ENCODE measurements around the gene SLC16A9. TPM values are rescaled to one million over a fixed set of nuclear protein-coding genes. Genes with fewer than 3 reads are reported as not detected.

Gene SLC16A9
- total and polyA plus RNA-seq, 7 donors = 0.36 to 8.4 (median 3.0) TPM; not detected in 1

DNA sequence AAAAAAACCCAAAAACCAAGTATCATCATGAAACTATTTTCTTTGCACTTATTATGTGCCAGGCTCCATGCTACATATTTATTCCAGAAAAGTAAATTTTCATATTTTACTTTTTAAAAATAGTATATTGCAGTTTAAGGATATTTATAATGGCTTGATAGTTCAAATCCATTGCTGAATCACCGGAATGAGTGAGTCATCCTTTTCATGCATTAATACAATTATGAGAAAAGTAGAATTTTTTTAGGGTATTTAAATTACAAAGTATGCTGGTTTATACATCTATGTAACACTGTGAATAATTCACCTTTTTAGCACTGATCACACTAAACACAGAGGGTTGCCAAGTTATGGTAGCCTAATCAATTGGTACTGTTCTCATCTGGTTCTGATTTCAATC is 54.3 kb downstream of the SLC16A9 start:
- Histone ChIP-seq H3K36me3 (no peaks in the 10 kb centered on the region), H3K9me3 (no peaks in the 10 kb centered on the region), H3K27ac (no peak overlapping the region), H3K4me3 (no peak overlapping the region), H3K27me3 (no peaks in the 10 kb centered on the region), H3K4me1 (no peaks in the 10 kb centered on the region)
- WGBS, 2 donors = 94 to 97% methylated on average over 1 of the region's 1 CpG
- TF ChIP-seq EP300 (IDR thresholded peaks at IDR 0.05) = no peak
- no peak for TF ChIP-seq POLR2A (IDR thresholded peaks at IDR 0.05)
- TF ChIP-seq POLR2AphosphoS5 (IDR thresholded peaks at IDR 0.05) = no peak
- TF ChIP-seq, protein P1, sequence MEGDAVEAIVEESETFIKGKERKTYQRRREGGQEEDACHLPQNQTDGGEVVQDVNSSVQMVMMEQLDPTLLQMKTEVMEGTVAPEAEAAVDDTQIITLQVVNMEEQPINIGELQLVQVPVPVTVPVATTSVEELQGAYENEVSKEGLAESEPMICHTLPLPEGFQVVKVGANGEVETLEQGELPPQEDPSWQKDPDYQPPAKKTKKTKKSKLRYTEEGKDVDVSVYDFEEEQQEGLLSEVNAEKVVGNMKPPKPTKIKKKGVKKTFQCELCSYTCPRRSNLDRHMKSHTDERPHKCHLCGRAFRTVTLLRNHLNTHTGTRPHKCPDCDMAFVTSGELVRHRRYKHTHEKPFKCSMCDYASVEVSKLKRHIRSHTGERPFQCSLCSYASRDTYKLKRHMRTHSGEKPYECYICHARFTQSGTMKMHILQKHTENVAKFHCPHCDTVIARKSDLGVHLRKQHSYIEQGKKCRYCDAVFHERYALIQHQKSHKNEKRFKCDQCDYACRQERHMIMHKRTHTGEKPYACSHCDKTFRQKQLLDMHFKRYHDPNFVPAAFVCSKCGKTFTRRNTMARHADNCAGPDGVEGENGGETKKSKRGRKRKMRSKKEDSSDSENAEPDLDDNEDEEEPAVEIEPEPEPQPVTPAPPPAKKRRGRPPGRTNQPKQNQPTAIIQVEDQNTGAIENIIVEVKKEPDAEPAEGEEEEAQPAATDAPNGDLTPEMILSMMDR (IDR thresholded peaks at IDR 0.05) = no peak
- no peak for DNase-seq
- intact Hi-C loops (cut with DNase I) = no loop called here

DNA sequence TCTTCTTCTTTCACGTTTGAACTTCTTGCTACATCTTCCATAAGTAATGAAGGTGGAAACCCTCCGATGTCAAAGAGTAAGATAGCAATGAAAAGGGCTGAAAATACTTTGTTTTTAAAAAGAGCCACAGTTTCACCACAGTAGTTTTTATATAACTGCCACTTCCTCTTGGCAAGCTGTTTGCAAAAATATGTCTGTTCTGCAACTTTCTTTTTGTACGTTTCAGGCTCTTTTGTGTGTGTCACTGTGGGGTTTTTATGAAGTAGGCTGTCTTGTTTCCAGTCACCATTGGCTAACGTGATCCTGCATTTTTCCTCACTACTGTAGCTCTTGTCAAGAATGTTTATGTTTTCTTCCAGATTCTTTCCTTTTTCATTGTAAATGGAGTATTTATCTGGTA is 55.6 kb downstream of the SLC16A9 start:
- no peaks in the 10 kb centered on the region for H3K27me3 ChIP-seq
- WGBS, 2 donors = 30 to 62% methylated on average over 4 of the region's 4 CpGs
- no peaks in the 10 kb centered on the region for H3K4me1 ChIP-seq
- no peak overlapping the region for H3K4me3 ChIP-seq
- intact Hi-C loops (cut with DNase I) = no loop called here
- DNase-seq = no peak
- no peaks in the 10 kb centered on the region for H3K36me3 ChIP-seq
- no peak overlapping the region for H3K27ac ChIP-seq
- no peaks in the 10 kb centered on the region for H3K9me3 ChIP-seq
- TF ChIP-seq, protein P1 (IDR thresholded peaks at IDR 0.05) = no peak
- TF ChIP-seq POLR2A (IDR thresholded peaks at IDR 0.05) (no peak), EP300 (IDR thresholded peaks at IDR 0.05) (no peak), POLR2AphosphoS5 (IDR thresholded peaks at IDR 0.05) (no peak)

GRCh38 chr10:59651902-59652301 is 57.7 kb downstream of the SLC16A9 start:
- no peak for DNase-seq
- Histone ChIP-seq H3K4me1 (no peaks in the 10 kb centered on the region), H3K36me3 (no peaks in the 10 kb centered on the region), H3K9me3 (no peaks in the 10 kb centered on the region), H3K27me3 (no peaks in the 10 kb centered on the region), H3K4me3 (no peak overlapping the region), H3K27ac (no peak overlapping the region)
- 85 to 93% methylated on average over 3 of the region's 3 CpGs for WGBS, 2 donors
- no peak for TF ChIP-seq EP300 (IDR thresholded peaks at IDR 0.05)
- no peak for TF ChIP-seq POLR2A (IDR thresholded peaks at IDR 0.05)
- TF ChIP-seq, protein P1 (IDR thresholded peaks at IDR 0.05) = no peak
- no peak for TF ChIP-seq POLR2AphosphoS5 (IDR thresholded peaks at IDR 0.05)
- intact Hi-C loops (cut with DNase I) = no loop called here

DNA sequence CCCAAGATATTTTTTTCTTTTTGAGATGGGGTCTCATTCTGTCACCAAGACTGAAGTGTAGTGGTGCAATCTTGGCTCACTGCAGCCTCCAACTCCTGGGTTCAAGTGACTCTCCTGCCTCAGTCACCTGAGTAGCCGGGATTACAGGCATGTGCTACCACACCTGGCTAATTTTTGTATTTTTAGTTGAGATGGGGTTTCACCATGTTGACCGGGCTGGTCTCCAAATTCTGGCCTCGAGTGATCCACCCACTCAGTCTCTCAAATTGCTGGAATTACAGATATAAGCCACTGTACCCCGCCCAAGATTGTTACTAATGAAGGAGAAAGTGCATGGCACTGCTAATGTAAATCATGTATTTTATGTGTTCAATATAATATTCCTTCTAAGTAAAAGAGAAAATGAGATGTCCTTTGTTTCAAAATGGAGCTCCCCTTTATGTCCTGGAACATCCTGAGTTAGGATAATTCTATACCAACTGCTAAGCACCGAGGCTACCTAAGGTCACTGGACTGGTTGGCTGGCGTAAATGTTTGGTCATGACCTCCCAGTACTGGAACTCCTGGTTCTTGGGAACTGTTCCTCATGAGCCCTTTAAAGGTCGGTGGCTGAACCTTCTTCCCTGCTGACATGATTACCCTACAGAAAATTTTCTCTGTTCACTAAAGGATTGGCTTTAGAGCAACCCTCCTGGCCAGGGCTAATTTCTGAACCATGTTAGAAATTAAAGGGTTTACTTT is 59.9 kb downstream of the SLC16A9 start:
- TF ChIP-seq EP300 (IDR thresholded peaks at IDR 0.05) = no peak
- TF ChIP-seq POLR2A (IDR thresholded peaks at IDR 0.05) = no peak
- TF ChIP-seq, protein P1 (IDR thresholded peaks at IDR 0.05) = no peak
- no peak for TF ChIP-seq POLR2AphosphoS5 (IDR thresholded peaks at IDR 0.05)
- Histone ChIP-seq H3K4me1 (no peaks in the 10 kb centered on the region), H3K9me3 (peaks cover 0 to 2% (median 0%) of the 10 kb centered on the region in 4 donors), H3K27me3 (no peaks in the 10 kb centered on the region), H3K27ac (no peak overlapping the region), H3K36me3 (no peaks in the 10 kb centered on the region), H3K4me3 (no peak overlapping the region)
- no peak for DNase-seq
- intact Hi-C loops (cut with DNase I) = no loop called here
- 86 to 96% methylated on average over 7 of the region's 7 CpGs for WGBS, 2 donors
